ENCODE data around the gene HESX1. TPM values are rescaled to one million over a fixed set of nuclear protein-coding genes. Genes with fewer than 3 reads are reported as not detected.

The HESX1 gene
- total RNA-seq, 4 donors from 2014 or later = 1.3 TPM; not detected in 3

DNA sequence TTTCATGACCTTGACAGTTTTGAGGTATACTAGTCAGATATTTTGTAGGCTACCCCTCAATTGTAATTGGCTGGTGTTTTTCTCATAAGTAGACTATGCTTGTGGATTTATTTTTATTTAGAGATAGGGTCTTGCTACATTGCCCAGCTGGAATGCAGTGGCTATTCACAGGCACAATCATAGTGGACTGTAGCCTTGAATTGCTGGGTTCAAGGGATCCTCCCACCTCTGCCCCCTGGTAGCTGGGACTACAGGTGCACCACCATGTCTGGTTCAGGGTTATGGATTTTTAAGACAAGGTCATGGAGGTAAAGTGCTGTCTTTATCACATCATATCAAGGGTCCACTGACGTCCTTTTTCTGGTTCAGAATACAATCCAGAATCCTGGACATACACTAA lies 23.7 kb downstream of the HESX1 start:
- Histone ChIP-seq H3K36me3 (no peaks in the 10 kb centered on the region), H3K27ac (no peak overlapping the region), H3K4me3 (no peak overlapping the region), H3K27me3 (no peaks in the 10 kb centered on the region), H3K4me1 (peaks cover 0 to 7% (median 0%) of the 10 kb centered on the region in 3 donors), H3K9me3 (no peaks in the 10 kb centered on the region)
- 64 to 70% methylated on average over 1 of the region's 1 CpG for WGBS, 2 donors
- DNase-seq = no peak
- no peak for TF ChIP-seq POLR2A (IDR thresholded peaks at IDR 0.05)
- TF ChIP-seq, protein P1, sequence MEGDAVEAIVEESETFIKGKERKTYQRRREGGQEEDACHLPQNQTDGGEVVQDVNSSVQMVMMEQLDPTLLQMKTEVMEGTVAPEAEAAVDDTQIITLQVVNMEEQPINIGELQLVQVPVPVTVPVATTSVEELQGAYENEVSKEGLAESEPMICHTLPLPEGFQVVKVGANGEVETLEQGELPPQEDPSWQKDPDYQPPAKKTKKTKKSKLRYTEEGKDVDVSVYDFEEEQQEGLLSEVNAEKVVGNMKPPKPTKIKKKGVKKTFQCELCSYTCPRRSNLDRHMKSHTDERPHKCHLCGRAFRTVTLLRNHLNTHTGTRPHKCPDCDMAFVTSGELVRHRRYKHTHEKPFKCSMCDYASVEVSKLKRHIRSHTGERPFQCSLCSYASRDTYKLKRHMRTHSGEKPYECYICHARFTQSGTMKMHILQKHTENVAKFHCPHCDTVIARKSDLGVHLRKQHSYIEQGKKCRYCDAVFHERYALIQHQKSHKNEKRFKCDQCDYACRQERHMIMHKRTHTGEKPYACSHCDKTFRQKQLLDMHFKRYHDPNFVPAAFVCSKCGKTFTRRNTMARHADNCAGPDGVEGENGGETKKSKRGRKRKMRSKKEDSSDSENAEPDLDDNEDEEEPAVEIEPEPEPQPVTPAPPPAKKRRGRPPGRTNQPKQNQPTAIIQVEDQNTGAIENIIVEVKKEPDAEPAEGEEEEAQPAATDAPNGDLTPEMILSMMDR (IDR thresholded peaks at IDR 0.05) = no peak
- intact Hi-C loops (cut with DNase I) = no loop called here

DNA sequence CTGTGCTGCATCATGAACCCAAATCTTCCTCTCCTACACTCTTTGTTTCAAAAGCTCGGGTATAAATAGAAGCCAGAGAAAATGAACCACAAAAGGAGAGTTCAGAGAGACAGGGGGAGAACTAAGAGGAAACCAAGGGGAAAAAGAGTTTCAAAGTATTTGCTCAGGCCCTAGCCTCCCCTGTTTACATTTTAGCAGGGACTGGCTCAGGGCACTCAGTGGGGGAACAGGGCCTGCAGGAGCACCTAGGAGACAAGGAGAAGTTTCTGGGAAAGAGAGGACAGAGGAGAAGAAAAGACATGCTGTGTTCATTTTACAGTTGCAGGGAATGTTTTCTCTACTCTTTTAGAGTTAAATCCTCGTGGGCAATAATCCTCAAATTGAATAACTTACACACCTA lies 26.1 kb downstream of the HESX1 start:
- Histone ChIP-seq H3K4me3 (no peak overlapping the region), H3K27ac (no peak overlapping the region), H3K27me3 (no peaks in the 10 kb centered on the region), H3K36me3 (no peaks in the 10 kb centered on the region), H3K4me1 (peaks cover 0 to 12% (median 5%) of the 10 kb centered on the region in 3 donors), H3K9me3 (no peaks in the 10 kb centered on the region)
- no peak for DNase-seq
- WGBS, 2 donors = 51 to 53% methylated on average over 2 of the region's 2 CpGs
- intact Hi-C loops (cut with DNase I) = no loop called here
- TF ChIP-seq, protein P1 (IDR thresholded peaks at IDR 0.05) = no peak
- no peak for TF ChIP-seq POLR2A (IDR thresholded peaks at IDR 0.05)

DNA sequence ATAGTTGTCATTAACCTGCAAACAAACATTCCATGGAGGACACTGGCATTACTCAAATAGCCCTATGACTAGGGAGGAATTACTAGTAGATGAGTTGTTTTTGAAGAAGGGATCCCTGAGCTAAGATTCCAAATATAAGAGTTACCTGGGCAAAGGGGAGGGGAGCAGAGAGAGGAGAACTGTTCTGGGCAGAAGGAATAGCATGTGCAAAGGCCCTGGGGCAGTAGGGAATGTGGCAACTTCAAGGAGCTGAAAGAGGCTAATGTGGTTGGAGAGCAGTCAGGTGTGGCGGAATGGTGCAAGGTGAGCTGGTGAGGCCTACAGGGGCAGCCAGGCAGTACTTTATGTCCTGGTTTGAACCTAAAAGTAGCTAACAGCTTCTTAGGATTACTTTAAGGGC lies 28.8 kb downstream of the HESX1 start:
- no peaks in the 10 kb centered on the region for H3K36me3 ChIP-seq
- no peak overlapping the region for H3K4me3 ChIP-seq
- no peaks in the 10 kb centered on the region for H3K9me3 ChIP-seq
- WGBS, 2 donors = 82 to 95% methylated on average over 1 of the region's 1 CpG
- TF ChIP-seq, protein P1 (IDR thresholded peaks at IDR 0.05) = no peak
- TF ChIP-seq POLR2A (IDR thresholded peaks at IDR 0.05) = no peak
- no peak overlapping the region for H3K27ac ChIP-seq
- no peak for DNase-seq
- intact Hi-C loops (cut with DNase I) = no loop called here
- peaks cover 0 to 7% (median 0%) of the 10 kb centered on the region in 4 donors for H3K27me3 ChIP-seq
- peaks cover 0 to 12% (median 5%) of the 10 kb centered on the region in 3 donors for H3K4me1 ChIP-seq

DNA sequence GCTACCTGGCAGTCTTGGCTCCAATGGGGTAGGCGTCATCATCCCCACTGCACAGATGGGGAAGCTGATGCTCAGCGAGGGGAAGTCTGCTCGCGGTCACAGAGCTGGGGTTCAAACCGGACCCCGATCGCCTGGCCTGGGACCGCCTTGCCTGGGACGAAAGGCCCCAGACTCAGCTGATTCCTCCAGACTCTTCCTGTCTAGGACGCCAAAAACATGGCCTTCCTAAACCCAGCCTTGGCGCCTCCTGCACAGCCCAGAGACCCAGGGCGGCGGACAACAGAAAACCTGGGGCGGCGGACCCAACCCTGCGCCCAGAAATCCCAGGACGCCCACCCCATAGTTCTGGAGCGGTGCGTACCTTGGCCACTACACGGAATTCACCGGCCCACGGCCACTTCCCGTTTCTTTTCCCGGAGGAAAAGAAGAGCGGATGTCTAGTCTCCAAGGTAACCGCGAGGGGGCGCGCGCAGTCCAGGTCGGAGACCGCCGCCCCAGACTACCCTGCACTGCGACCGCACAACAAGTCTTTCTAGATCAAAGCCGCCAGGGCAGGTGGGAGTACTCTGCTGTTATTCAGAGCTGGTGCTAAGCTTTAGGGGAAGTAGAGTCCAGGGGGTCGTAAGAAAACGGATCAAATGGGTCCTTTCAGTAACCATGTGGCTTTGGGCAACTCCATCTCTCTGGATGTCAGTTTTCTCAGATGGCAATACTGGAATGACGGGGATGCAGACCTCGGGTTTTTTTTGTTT lies 29.7 kb downstream of the HESX1 start:
- no peaks in the 10 kb centered on the region for H3K9me3 ChIP-seq
- H3K27ac ChIP-seq = peak overlapping the region in 3 of 4 donors; percentile 29 to 49 (median 32)
- no peak for DNase-seq
- H3K27me3 ChIP-seq = peaks cover 0 to 10% (median 0%) of the 10 kb centered on the region in 4 donors
- H3K4me3 ChIP-seq = peak overlapping the region; percentile 40 to 68 (median 49)
- WGBS, 2 donors = 2 to 7% methylated on average over 12 to 13 of the region's 40 CpGs
- TF ChIP-seq POLR2A (IDR thresholded peaks at IDR 0.05) = no peak
- TF ChIP-seq, protein P1 (IDR thresholded peaks at IDR 0.05) = peak; percentile 70 to 86 (median 76)
- H3K4me1 ChIP-seq = peaks cover 0 to 18% (median 5%) of the 10 kb centered on the region in 3 donors
- intact Hi-C loops (cut with DNase I) = no loop called here
- no peaks in the 10 kb centered on the region for H3K36me3 ChIP-seq

DNA sequence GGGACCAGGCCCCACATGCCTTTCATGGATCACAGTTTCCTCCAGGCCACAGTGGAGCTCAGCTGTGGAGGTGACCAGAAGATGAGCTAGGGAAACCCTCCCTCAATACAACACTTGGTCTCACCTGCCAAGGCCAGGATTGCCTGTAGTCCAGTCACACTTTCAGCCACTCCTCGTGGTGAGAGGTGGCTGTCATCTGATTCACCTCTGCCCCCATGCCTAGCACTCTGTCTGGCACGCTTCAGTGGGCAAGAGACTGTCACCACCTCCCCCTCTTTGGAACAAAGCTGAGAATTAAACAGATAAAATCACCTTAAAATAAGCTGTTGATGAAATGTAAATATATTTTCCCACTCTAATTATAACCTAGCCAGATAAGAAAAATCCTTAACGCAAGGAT lies 30.7 kb downstream of the HESX1 start:
- 42 to 68% methylated on average over 2 to 3 of the region's 3 CpGs for WGBS, 2 donors
- DNase-seq = no peak

More for the DNA sequence above, 30.7 kb downstream of the HESX1 start:
- Histone ChIP-seq H3K4me3 (no peak overlapping the region), H3K9me3 (no peaks in the 10 kb centered on the region), H3K27me3 (peaks cover 0 to 20% (median 0%) of the 10 kb centered on the region in 4 donors), H3K4me1 (peaks cover 8 to 28% (median 9%) of the 10 kb centered on the region in 3 donors), H3K36me3 (no peaks in the 10 kb centered on the region), H3K27ac (no peak overlapping the region)
- TF ChIP-seq POLR2A (IDR thresholded peaks at IDR 0.05) = no peak
- TF ChIP-seq, protein P1 (IDR thresholded peaks at IDR 0.05) = no peak
- intact Hi-C loops (cut with DNase I) = no loop called here

Measured in esophagus squamous epithelium (tissue), 5 donors.